Breast epithelium (tissue), 4 donors: ENCODE measurements around the gene HYAL4. TPM values are rescaled to one million over a fixed set of nuclear protein-coding genes. Genes with fewer than 3 reads are reported as not detected.
"Not testable (repeated sequence)": the region's sequence is repeated elsewhere in the genome, so short reads cannot be mapped to it uniquely, and the experiment has no call there.

Experiments
- DNase-seq, 2 donors: peaks; one replicate each; pipeline ENCODE4 v3.0.0-alpha.2; 2019; ENCODE audit warnings: low spot score in 2 of 2
- H3K27ac ChIP-seq, 2 donors: fragments of 200-600 bp; sonication (generic) in 1 of 2; one replicate each; pipeline ENCODE4 v1.5.1; 2016 to 2019; ENCODE audit warnings: mild to moderate bottlenecking in 1 of 2
- H3K27me3 ChIP-seq, 2 donors: fragments of 200-600 bp; sonication (generic) in 1 of 2; one replicate each; pipeline versions ENCODE4 v1.5.1 to v1.6.0; 2017 to 2019; ENCODE audit warnings: control low read depth in 1 of 2, mild to moderate bottlenecking in 1 of 2
- H3K36me3 ChIP-seq: fragments of 200-600 bp; one replicate; pipeline ENCODE4 v1.5.1; 2019
- H3K4me1 ChIP-seq, 2 donors: fragments of 200-600 bp; sonication (generic); one replicate each; pipeline ENCODE4 v1.5.1; 2016 to 2019; ENCODE audit warnings: control low read depth in 1 of 2
- H3K4me3 ChIP-seq, 3 donors: fragments of 200-600 bp; sonication (generic); 1 replicate in 2 of 3; 2 replicates in 1 of 3; pipeline ENCODE4 v1.5.1; 2016 to 2019; ENCODE audit warnings: mild to moderate bottlenecking in 3 of 3, moderate library complexity in 2 of 3
- H3K9me3 ChIP-seq, 2 donors: fragments of 200-600 bp; sonication (generic) in 1 of 2; one replicate each; pipeline ENCODE4 v1.5.1; 2016 to 2019; ENCODE audit warnings: control low read depth in 1 of 2
- POLR2A ChIP-seq: fragments of 450-650 bp; IDR thresholded peaks from one replicate; pipeline ENCODE4 v1.6.1; 2016; ENCODE audit warnings: antibody characterized with exemption, mild to moderate bottlenecking, moderate library complexity
- POLR2AphosphoS5 ChIP-seq, 3 donors: sonication (generic); formaldehyde crosslinking; IDR thresholded peaks; one replicate each; pipeline ENCODE4 v1.6.1; 2017; ENCODE audit warnings: antibody characterized with exemption in 3 of 3
- intact Hi-C: fragments of 100-400 bp; cut with DNase I; formaldehyde crosslinking; loops from one replicate; pipeline ENCODE4 v1.15.1; 2023; ENCODE audit warnings: low total_unique reads
- total RNA-seq, 3 donors: library from RNA; depleted of rRNA; stranded (reverse); fragments of >200 nt; gene quantifications; one replicate each; pipeline ENCODE4 v1.1.0, GENCODE V29; 2016
- TF ChIP-seq, protein P1 (sequence below), 3 donors: fragments of 450-650 bp; IDR thresholded peaks; one replicate each; pipeline ENCODE4 v1.5.1; 2016 to 2017; ENCODE audit warnings: antibody characterized with exemption in 3 of 3, mild to moderate bottlenecking in 3 of 3, moderate library complexity in 3 of 3

The HYAL4 gene
- total RNA-seq, 3 donors from 2014 or later: 0.15 TPM; not detected in 2

DNA sequence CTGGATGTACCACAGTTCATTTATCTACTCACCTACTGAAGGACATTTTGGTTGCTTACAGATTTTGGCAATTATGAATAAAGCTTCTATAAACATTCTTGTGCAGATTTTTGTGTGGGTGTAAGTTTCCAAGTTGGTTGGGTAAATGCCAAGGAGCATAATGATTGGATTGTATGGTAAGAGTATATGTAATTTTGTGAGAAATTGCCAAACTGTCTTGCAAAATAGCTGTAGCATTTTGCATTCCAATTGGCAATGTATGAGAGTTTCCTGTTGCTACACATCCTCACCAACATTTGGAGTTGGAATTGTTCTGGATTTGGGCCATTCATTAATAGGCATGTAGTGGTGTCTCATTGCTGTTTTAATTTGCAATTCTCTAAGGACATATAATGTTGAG lies 33.9 kb upstream of the HYAL4 start:
- Histone ChIP-seq H3K36me3 (no peaks in the 10 kb centered on the region), H3K4me1 (no peaks in the 10 kb centered on the region), H3K27me3 (no peaks in the 10 kb centered on the region), H3K4me3 (no peak overlapping the region), H3K9me3 (peaks cover 0 to 7% of the 10 kb centered on the region in 2 donors), H3K27ac (no peak overlapping the region)
- TF ChIP-seq, protein P1, sequence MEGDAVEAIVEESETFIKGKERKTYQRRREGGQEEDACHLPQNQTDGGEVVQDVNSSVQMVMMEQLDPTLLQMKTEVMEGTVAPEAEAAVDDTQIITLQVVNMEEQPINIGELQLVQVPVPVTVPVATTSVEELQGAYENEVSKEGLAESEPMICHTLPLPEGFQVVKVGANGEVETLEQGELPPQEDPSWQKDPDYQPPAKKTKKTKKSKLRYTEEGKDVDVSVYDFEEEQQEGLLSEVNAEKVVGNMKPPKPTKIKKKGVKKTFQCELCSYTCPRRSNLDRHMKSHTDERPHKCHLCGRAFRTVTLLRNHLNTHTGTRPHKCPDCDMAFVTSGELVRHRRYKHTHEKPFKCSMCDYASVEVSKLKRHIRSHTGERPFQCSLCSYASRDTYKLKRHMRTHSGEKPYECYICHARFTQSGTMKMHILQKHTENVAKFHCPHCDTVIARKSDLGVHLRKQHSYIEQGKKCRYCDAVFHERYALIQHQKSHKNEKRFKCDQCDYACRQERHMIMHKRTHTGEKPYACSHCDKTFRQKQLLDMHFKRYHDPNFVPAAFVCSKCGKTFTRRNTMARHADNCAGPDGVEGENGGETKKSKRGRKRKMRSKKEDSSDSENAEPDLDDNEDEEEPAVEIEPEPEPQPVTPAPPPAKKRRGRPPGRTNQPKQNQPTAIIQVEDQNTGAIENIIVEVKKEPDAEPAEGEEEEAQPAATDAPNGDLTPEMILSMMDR (IDR thresholded peaks at IDR 0.05): no peak
- TF ChIP-seq POLR2A (no peak), POLR2AphosphoS5 (IDR thresholded peaks at IDR 0.05) (no peak)
- DNase-seq: no peak
- intact Hi-C loops: no loop called here

DNA sequence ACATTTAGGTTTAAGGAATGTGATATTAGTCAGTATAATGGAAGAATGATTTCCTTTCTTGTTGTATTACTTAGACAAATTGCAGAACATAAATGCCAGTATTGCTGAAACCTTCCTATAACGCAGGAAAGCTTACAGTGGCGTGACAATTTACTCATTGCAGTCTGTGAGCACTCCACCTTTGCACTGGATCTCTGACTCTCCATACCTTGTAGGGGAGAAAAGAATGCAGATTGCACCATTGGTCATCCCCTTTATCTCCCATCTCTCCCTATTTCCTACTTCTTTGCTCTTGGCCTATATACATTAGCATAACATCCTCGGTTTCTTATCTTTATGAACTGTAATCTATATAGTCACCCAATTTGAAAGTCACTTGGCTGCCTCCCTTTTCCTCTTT lies 28.1 kb upstream of the HYAL4 start:
- intact Hi-C loops: no loop called here
- H3K27ac ChIP-seq: no peak overlapping the region
- no peak overlapping the region for H3K4me3 ChIP-seq
- TF ChIP-seq, protein P1 (IDR thresholded peaks at IDR 0.05): no peak
- TF ChIP-seq POLR2A: no peak
- TF ChIP-seq POLR2AphosphoS5 (IDR thresholded peaks at IDR 0.05): no peak
- H3K4me1 ChIP-seq: no peaks in the 10 kb centered on the region
- peaks cover 4% of the 10 kb centered on the region for H3K36me3 ChIP-seq
- no peaks in the 10 kb centered on the region for H3K27me3 ChIP-seq
- no peak for DNase-seq
- H3K9me3 ChIP-seq: no peaks in the 10 kb centered on the region

DNA sequence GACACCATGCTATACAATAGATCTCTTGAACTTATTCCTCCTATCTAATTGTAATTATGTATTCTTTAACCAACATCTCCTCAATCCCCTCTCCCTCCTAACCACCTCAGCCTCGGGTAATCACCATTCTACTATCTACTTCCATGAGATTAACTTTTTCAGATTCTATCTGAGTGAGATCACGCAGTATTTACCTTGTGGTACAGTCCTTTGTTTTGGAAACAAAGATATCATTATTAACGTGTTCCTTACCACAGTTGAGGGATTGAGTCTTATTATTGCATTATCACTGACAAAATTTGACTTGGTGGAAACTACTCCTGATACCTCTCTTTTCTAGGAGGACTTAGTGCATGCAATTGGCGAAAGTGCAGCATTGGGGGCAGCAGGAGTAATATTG lies 26.0 kb upstream of the HYAL4 start:
- H3K27me3 ChIP-seq: no peaks in the 10 kb centered on the region
- intact Hi-C loops: no loop called here
- no peak for DNase-seq
- TF ChIP-seq, protein P1 (IDR thresholded peaks at IDR 0.05): no peak
- TF ChIP-seq POLR2AphosphoS5 (IDR thresholded peaks at IDR 0.05) (no peak), POLR2A (no peak)
- no peak overlapping the region for H3K27ac ChIP-seq
- H3K4me1 ChIP-seq: no peaks in the 10 kb centered on the region
- no peaks in the 10 kb centered on the region for H3K9me3 ChIP-seq
- peaks cover 4% of the 10 kb centered on the region for H3K36me3 ChIP-seq
- no peak overlapping the region for H3K4me3 ChIP-seq

DNA sequence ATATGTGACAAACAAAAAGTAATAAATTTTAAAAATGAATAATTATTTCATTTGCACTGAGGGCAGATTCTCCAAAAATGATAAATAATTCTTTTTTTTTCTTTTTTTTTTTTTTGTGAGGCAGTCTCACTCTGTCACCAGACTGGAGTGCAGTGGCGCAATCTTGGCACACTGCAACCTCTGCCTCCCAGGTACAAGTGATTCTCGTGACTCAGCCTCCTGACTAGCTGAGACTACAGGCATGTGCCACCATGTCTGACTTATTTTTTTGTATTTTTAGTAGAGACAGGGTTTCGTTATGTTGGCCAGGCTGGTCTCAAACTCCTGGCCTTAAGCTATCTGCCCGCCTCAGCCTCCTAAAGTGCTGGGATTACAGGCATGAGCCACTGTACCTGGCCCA lies 25.2 kb upstream of the HYAL4 start:
- H3K36me3 ChIP-seq, intact Hi-C loops, H3K9me3 ChIP-seq, H3K27me3 ChIP-seq, H3K4me3 ChIP-seq, DNase-seq, H3K27ac ChIP-seq, H3K4me1 ChIP-seq: not testable (repeated sequence)

DNA sequence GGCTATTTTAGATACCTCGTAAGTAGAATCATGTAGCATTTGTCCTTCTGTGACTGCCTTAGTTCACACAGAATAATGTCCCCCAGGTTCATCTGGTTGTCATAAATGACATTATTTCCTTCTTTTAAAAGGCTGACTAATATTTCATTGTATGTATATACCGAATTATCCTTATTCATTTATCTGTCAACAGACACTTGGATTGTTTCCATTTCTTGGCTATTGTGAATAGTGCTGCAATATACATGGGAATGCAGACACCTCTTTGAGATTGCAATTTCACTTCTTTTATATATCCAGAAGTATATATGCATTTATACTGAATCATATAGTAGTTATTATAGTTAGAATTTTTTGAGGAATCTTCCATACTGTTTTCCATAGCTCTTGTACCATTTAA lies 24.1 kb upstream of the HYAL4 start:
- intact Hi-C loops: no loop called here
- peaks cover 4% of the 10 kb centered on the region for H3K36me3 ChIP-seq
- no peaks in the 10 kb centered on the region for H3K4me1 ChIP-seq
- TF ChIP-seq, protein P1 (IDR thresholded peaks at IDR 0.05): no peak
- no peak for TF ChIP-seq POLR2A
- no peak for TF ChIP-seq POLR2AphosphoS5 (IDR thresholded peaks at IDR 0.05)
- DNase-seq: no peak
- H3K27ac ChIP-seq: no peak overlapping the region
- H3K4me3 ChIP-seq: no peak overlapping the region
- no peaks in the 10 kb centered on the region for H3K27me3 ChIP-seq
- H3K9me3 ChIP-seq: no peaks in the 10 kb centered on the region

DNA sequence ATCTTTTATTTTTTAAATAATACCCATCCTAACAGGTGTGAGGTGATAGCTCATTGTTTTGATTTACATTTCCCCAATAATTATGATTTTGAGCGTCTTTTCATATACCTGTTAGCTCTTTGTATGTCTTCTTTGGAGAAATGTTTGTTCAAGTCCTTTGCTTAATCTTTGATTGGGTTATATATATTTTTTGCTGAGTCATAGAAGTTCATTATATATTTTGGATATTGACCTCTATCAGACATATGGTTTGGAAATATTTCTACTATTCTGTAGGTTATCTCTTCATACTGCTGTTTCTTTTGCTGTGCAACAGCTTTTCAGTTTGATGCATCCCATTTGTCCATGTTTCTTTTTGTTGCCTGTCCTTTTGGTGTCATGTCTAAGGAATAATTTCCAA lies 23.6 kb upstream of the HYAL4 start:
- TF ChIP-seq, protein P1 (IDR thresholded peaks at IDR 0.05): no peak
- TF ChIP-seq POLR2AphosphoS5 (IDR thresholded peaks at IDR 0.05): no peak
- no peak for TF ChIP-seq POLR2A
- Histone ChIP-seq H3K27me3 (no peaks in the 10 kb centered on the region), H3K27ac (no peak overlapping the region), H3K36me3 (peaks cover 4% of the 10 kb centered on the region), H3K9me3 (no peaks in the 10 kb centered on the region), H3K4me1 (no peaks in the 10 kb centered on the region), H3K4me3 (no peak overlapping the region)
- DNase-seq: no peak
- intact Hi-C loops: no loop called here
